GM19043 (cell line): ENCODE data around the gene RAMP3.

ENCODE experiments used
- ATAC-seq: cut with Tn5 transposase; IDR thresholded peaks from one replicate; pipeline ENCODE4 v1.9.1; 2021; ENCODE audit warnings: low read depth; ENCODE audit not compliant: unreplicated experiment

The RAMP3 gene

GRCh38 chr7:45219801-45220435, 62.3 kb downstream of the RAMP3 start:
- no peak for ATAC-seq

GRCh38 chr7:45220846-45221618, 63.4 kb downstream of the RAMP3 start:
- no peak for ATAC-seq

DNA sequence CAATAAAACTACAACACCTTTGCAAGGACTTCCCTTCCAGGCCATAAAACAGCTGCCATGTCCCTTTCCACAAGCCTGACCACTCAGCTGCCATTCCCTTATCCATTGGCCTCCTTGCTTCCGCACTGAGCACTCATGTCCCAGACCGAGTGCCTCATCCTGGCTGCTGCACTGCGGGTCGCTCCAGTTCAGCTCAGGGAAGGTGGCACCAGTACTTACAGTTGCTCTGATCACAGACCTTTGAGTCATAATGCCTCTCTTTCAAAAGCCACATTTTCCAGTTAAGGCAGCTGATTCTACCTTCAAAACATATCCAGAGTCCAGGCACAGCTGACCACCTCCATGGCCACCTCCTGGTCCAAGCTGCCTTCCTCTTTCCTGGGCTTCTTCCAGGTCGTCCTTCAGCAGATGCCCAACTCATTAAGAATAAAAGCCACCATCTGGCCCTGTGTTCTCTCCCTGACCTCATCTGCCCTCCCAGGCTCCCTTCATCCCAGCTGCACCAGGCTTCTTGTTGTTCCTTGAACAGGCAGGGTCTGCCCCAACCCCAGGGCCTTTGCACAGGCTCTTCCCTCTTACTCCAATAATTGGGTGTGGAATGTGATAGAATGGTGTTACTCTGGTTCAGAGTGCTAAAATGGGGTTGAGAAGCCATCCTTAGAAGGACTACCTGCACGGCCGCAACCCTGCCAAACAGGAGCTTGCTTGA, 64.5 kb downstream of the RAMP3 start:
- ATAC-seq, result no peak

GRCh38 chr7:45223078-45223477, 65.5 kb downstream of the RAMP3 start:
- ATAC-seq, result no peak

- no peak for ATAC-seq
Measured at GRCh38 chr7:45223728-45224630, 66.4 kb downstream of the RAMP3 start.

DNA sequence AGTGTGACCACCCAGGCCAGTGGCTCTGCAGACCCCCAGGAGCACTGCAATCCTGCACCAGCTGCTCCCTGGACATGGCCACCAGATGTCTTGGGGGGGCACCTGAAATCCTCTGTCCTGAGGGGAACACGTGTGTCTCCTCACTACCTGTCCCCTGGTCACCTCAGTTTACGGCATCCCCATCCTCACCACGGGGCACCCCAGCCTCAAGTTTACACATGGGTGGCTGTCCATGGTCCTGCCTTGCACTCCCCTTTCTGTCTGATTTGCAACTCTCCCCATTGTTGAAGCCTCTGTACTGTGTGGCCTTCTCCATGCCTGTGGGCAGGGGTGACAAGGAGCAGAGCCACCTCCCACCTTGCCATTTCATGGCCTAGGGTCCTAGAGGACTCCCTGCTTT, 67.2 kb downstream of the RAMP3 start:
- ATAC-seq, result no peak

DNA sequence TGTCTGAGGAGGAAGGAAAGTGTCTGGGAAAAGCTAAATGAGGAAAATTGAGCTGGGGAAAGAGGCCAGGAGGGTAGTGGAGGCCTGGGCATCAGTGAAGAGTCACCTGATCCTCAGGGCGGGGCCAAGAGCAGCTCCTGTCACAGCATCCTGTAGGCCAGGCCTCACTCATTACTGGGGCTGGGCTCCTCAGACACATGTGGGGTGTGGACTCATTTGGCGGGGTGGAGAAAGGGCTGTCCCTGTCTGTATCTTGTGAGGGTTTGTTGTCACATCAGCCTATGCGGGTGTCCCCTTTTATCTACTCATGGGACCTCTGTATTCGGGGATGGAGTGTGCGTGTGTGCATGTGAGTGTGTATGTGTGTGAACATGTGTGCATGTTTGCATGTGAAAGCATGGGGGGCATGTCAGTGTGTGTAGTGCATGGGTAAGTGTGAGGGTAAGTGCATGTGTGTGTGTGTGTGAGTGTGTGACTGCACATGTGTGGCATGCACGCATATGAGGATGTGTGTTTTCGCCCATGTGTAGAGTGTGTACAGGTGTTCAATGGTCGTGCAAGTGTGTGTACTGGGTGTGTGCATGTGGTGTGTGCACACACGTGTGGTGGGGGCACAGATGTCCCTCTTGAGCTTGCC, 67.8 kb downstream of the RAMP3 start:
- no peak for ATAC-seq

DNA sequence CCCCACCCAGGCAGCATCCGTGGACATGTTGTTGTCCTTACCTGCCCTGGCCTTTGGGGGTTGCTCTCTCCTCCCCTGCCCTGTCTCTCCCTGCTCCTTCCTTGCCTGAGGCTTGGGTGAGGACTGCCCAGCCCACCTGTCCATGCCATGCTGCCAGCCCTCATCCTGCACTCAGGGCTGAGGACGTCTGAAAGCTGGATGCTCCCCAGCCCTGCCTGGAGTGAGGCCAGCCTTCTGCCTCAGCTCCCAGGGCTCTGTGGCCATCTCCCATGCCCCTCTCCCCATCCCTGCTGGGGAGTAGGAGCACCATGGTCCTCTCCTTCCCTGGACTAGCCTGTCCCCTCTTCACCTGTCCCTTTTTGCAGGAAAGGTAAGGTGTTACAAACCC, 68.4 kb downstream of the RAMP3 start:
- ATAC-seq, result no peak

DNA sequence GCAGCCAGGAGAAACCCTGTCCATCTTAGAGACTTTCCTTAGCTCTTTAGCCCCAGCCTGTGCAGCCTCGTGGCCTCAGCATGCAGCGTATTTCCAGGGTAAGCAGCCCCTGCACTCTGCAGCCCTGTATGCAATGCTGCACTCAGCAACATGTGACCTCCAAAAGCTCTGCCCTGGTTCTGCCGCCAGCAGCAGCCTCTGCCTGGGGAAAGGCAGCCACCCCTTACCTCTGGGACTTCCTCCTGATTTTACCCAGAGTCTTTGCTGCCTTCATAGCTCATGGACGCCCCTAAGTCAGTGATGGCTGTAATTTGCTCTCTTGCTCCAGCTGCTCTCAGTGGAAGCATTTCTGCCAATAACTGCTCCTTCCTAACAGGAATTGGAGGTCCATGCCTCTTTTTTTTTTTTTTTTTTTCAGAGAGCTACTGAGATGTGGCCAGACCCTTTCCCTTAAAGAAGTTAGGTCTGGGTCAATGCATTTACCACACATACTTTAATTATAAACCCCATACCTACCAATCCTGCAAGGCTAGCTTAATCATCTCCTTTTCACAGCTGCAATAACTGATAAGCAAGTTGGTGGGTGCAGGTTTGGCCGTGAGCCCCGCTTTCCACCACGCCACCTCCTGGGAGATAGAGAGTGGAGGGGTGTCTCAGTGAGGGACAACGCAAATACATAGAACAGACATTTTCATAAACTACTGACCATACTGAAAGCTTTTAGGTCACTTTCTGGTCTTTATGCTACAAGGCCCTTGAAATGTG, 71.7 kb downstream of the RAMP3 start:
- ATAC-seq, result no peak

DNA sequence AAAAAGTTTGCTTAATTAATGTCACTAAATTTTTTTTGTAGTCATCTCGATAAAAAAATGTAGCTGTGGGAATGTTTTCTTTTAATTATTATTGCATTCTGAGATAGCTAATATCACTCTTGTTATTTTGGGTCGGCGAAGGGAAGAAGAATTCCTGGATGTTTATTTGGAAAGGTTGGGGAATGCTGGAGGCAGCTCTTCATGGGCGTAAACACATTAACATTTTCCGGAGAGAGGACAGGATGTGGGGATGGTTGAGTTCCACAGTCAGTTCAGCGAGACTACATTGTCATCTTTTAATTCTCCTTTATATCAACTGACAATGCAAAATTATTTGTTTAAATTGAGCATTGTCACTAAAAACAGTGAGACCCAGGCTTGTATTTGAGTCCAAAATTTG, 72.5 kb downstream of the RAMP3 start:
- no peak for ATAC-seq

DNA sequence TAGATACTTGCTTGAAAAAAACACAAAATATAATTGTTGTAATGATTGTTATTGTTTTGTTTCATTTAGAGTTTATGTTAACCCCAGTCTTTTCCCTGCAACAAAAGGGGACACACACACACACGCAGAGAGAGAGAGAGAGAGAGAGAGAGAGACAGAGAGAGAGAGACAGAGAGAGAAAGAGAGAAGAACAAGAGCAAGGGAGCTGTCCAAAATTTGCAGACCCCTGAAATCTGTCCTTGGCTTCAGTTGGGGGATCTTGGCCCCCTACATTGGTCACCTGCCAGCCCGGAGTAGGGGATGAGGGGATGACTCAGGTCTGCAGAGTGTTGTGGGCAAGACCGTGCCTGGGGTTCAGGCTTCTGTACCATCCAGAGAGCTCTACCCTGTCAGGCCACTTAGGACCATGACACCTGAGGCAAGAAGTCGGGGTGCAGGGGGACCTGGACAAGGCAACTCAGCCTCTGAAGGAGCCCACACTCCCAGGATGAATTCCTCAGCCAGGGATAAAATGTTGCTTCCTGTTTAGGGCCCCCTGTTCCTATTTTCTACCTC, 73.1 kb downstream of the RAMP3 start:
- ATAC-seq, result no peak

GRCh38 chr7:45233249-45233775, 75.7 kb downstream of the RAMP3 start:
- ATAC-seq, result no peak
